Measurements from ENCODE around the gene KCNJ13. TPM values are rescaled to one million over a fixed set of nuclear protein-coding genes. Genes with fewer than 3 reads are reported as not detected.
"Not testable (repeated sequence)": the region's sequence is repeated elsewhere in the genome, so short reads cannot be mapped to it uniquely, and the experiment has no call there.

The KCNJ13 gene
- total RNA-seq, 2 donors from 2014 or later, result not detected

DNA sequence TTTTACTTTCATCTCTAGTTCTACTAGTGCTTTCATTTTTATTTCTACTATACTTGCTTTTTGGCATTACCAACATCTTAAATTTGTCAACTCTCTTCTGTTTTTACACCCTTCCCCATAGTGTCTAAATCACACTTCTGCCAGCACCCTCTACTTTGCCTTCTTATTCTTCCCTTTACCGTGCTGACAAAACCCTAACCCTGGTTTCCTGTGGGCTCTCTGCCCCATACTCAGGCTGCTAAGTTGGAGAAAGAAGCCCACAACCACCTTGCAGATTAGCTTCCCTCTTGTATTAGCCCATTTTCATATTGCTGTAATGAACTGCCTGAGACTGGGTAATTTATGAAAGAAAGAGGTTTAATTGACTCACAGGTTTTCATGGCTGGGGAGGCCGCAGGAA is 54.5 kb downstream of the KCNJ13 start:
- ATAC-seq (no peak), DNase-seq (ENCODE audit: low spot score in 2 of 2) (no peak)
- peaks cover 22 to 31% of the 10 kb centered on the region in 2 donors for H3K36me3 Mint-ChIP-seq
- H3K9me3 Mint-ChIP-seq, result no peaks in the 10 kb centered on the region
- H3K27ac Mint-ChIP-seq, result peak overlapping the region; percentile 55 to 70

- Mint-ChIP-seq H3K9me3 (no peaks in the 10 kb centered on the region), H3K36me3 (peaks cover 22 to 36% of the 10 kb centered on the region in 2 donors), H3K27ac (peak overlapping the region in 1 of 2 donors; percentile 55)
- ATAC-seq (no peak), DNase-seq (ENCODE audit: low spot score in 2 of 2) (no peak)
Observed at GRCh38 chr2:232721261-232721660, 55.1 kb downstream of the KCNJ13 start.

GRCh38 chr2:232720056-232720455 is 56.3 kb downstream of the KCNJ13 start:
- H3K36me3 Mint-ChIP-seq, result peaks cover 17 to 41% of the 10 kb centered on the region in 2 donors
- not testable (repeated sequence) for H3K9me3 Mint-ChIP-seq

More at GRCh38 chr2:232720056-232720455, 56.3 kb downstream of the KCNJ13 start:
- ATAC-seq; H3K27ac Mint-ChIP-seq; DNase-seq (ENCODE audit: low spot score in 2 of 2): not testable (repeated sequence)

Other genes starting within 250 kb of the KCNJ13 start
- gene CHRNG, start 236.9 kb downstream of the KCNJ13 start, total RNA-seq, result not detected
- gene TIGD1, start 226.0 kb downstream of the KCNJ13 start, total RNA-seq, result 1 to 10 TPM; 6.8 to 7.3 TPM
- gene EIF4E2, start 225.9 kb downstream of the KCNJ13 start, total RNA-seq, result 10 to 100 TPM; 54.0 to 62.0 TPM
- 1 to 10 TPM in 1 of 2 donors, under 1 TPM in 1; 0.29 to 2.4 TPM for gene EFHD1, start 143.0 kb downstream of the KCNJ13 start, total RNA-seq
- 10 to 100 TPM; 63.4 to 64.7 TPM for gene GIGYF2, start 79.2 kb downstream of the KCNJ13 start, total RNA-seq
- 1 to 10 TPM; 1.3 to 3.6 TPM for gene SNORC, start 93.7 kb upstream of the KCNJ13 start, total RNA-seq
- gene NGEF, start 236.7 kb upstream of the KCNJ13 start, total RNA-seq, result under 1 TPM in 1 of 2 donors, not detected in 1; 0.23 TPM